ENCODE data around the gene TRRAP. TPM values are rescaled to one million over a fixed set of nuclear protein-coding genes. Genes with fewer than 3 reads are reported as not detected.

Gene TRRAP
- polyA plus RNA-seq, 1 donor from 2014 or later: 12.9 TPM

- H3K36me3 ChIP-seq (ENCODE audit: insufficient read depth, low read length): no peaks in the 10 kb centered on the region
These were observed 161.1 kb downstream of the TRRAP start for GRCh38 chr7:99039384-99039891.

More at GRCh38 chr7:99039384-99039891, 161.1 kb downstream of the TRRAP start:
- H2AFZ ChIP-seq (ENCODE audit: low read depth, low read length): no peak overlapping the region
- no peaks in the 10 kb centered on the region for H3K79me2 ChIP-seq (replicated peaks; ENCODE audit: insufficient read depth, low read length)
- no peaks in the 10 kb centered on the region for H3K9me3 ChIP-seq (ENCODE audit: low read length)
- H3K4me2 ChIP-seq (ENCODE audit: low read length): no peak overlapping the region
- H3K9ac ChIP-seq (ENCODE audit: low read length): no peak overlapping the region
- H3K4me3 ChIP-seq (ENCODE audit: low read length): no peak overlapping the region
- no peaks in the 10 kb centered on the region for H3F3A ChIP-seq (ENCODE audit: insufficient read depth, low read length, poor library complexity, severe bottlenecking)
- TF ChIP-seq SMC3 (conservative IDR thresholded peaks at IDR 0.05; ENCODE audit: poor library complexity) (no peak), EP300 (conservative IDR thresholded peaks at IDR 0.05; ENCODE audit: poor library complexity, severe bottlenecking) (no peak), MXI1 (conservative IDR thresholded peaks at IDR 0.05; ENCODE audit: poor library complexity, severe bottlenecking) (no peak), CTCF (IDR thresholded peaks at IDR 0.05; ENCODE audit: poor library complexity, severe bottlenecking) (no peak), REST (IDR thresholded peaks at IDR 0.05; ENCODE audit: borderline replicate concordance) (no peak), EZH2 (IDR thresholded peaks at IDR 0.05; ENCODE audit: borderline replicate concordance, insufficient read depth, low read length, poor library complexity, severe bottlenecking) (no peak), POLR2AphosphoS5 (IDR thresholded peaks at IDR 0.05) (no peak), RAD21 (conservative IDR thresholded peaks at IDR 0.05) (no peak), TAF1 (IDR thresholded peaks at IDR 0.05; ENCODE audit: low read depth) (no peak)
- no peaks in the 10 kb centered on the region for H3K9me2 ChIP-seq (ENCODE audit: insufficient read depth, low read length)
- no peaks in the 10 kb centered on the region for H4K20me1 ChIP-seq (ENCODE audit: insufficient read depth)
- H3K27me3 ChIP-seq (ENCODE audit: insufficient read depth, low read depth, low read length): no peaks in the 10 kb centered on the region
- no peak overlapping the region for H3K27ac ChIP-seq (ENCODE audit: low read length)

Measured in neural cell (in vitro differentiated cells).